Measurements from ENCODE around the gene KSR1.
A peak's percentile ranks its signal among the peaks of the same experiment; 100 is the strongest.
"Not testable (repeated sequence)": the region's sequence is repeated elsewhere in the genome, so short reads cannot be mapped to it uniquely, and the experiment has no call there.

KSR1 gene

GRCh38 chr17:27630607-27631410 is 174.6 kb downstream of the KSR1 start, which contains the start of gene LGALS9:
Gene LGALS9, plus strand, starts transcription at chr17:27631188. Its CDS starts 78 bp downstream, at chr17:27631266.
- peak in 3 of 58 donors; percentile 10 to 36 (median 13) for DNase-seq

- no peak for DNase-seq
Observed at GRCh38 chr17:27631411-27631760, 175.1 kb downstream of the KSR1 start.

GRCh38 chr17:27631897-27632725 is 175.9 kb downstream of the KSR1 start:
- DNase-seq = no peak

- peak in 53 of 58 donors; percentile 18 to 83 (median 56) for DNase-seq
Observed at GRCh38 chr17:27632766-27633165, 176.5 kb downstream of the KSR1 start.

GRCh38 chr17:27633312-27634025 is 177.2 kb downstream of the KSR1 start:
- DNase-seq = peak in 7 of 58 donors; percentile 3 to 22 (median 8)

- no peak for DNase-seq
Observed at GRCh38 chr17:27634026-27634335, 177.7 kb downstream of the KSR1 start.

GRCh38 chr17:27634776-27635175 is 178.5 kb downstream of the KSR1 start:
- no peak for DNase-seq

- peak in 16 of 58 donors; percentile 4 to 47 (median 24) for DNase-seq
Observed at GRCh38 chr17:27635275-27635823, 179.1 kb downstream of the KSR1 start.

- not testable (repeated sequence) for DNase-seq
Observed at GRCh38 chr17:27636005-27636520, 179.8 kb downstream of the KSR1 start.

- DNase-seq = not testable (repeated sequence)
Observed at GRCh38 chr17:27637818-27638217, 181.6 kb downstream of the KSR1 start.

- not testable (repeated sequence) for DNase-seq
Observed at GRCh38 chr17:27638415-27638914, 182.2 kb downstream of the KSR1 start.

GRCh38 chr17:27640790-27641189 is 184.5 kb downstream of the KSR1 start:
- DNase-seq = no peak

- peak in 16 of 58 donors; percentile 3 to 48 (median 17) for DNase-seq
Observed at GRCh38 chr17:27644586-27644985, 188.3 kb downstream of the KSR1 start.

GRCh38 chr17:27645621-27646020 is 189.4 kb downstream of the KSR1 start:
- not testable (repeated sequence) for DNase-seq

GRCh38 chr17:27646232-27646631 is 190.0 kb downstream of the KSR1 start:
- DNase-seq = no peak

- no peak for DNase-seq
Observed at GRCh38 chr17:27647765-27648164, 191.5 kb downstream of the KSR1 start.

GRCh38 chr17:27649111-27649571 is 192.9 kb downstream of the KSR1 start:
- DNase-seq = peak in 26 of 58 donors; percentile 4 to 75 (median 26)

- DNase-seq = peak in 52 of 58 donors; percentile 8 to 81 (median 50)
Observed at GRCh38 chr17:27649929-27650328, 193.7 kb downstream of the KSR1 start.

- DNase-seq = no peak
Observed at GRCh38 chr17:27650836-27651235, 194.6 kb downstream of the KSR1 start.

Data from anterior cingulate cortex (tissue), 58 donors.